Tibial nerve (tissue), 4 donors: ENCODE data around the gene REN. TPM values are rescaled to one million over a fixed set of nuclear protein-coding genes. Genes with fewer than 3 reads are reported as not detected.
A peak's percentile ranks its signal among the peaks of the same experiment; 100 is the strongest.

Experiments used
- DNase-seq, 2 donors: peaks; one replicate each; pipeline ENCODE4 v3.0.0-alpha.2; 2019; ENCODE audit warnings: low spot score in 2 of 2
- H3K27ac ChIP-seq, 4 donors: fragments of 200-600 bp; sonication (generic) in 3 of 4; one replicate each; pipeline ENCODE4 v1.5.1; 2017 to 2019; ENCODE audit warnings: mild to moderate bottlenecking in 1 of 4
- H3K27me3 ChIP-seq, 2 donors: fragments of 200-600 bp; sonication (generic) in 1 of 2; one replicate each; pipeline versions ENCODE4 v1.5.1 to v1.6.0; 2017 to 2019
- H3K36me3 ChIP-seq, 3 donors: fragments of 200-600 bp; sonication (generic); one replicate each; pipeline ENCODE4 v1.5.1; 2018 to 2019
- H3K4me1 ChIP-seq, 4 donors: fragments of 200-600 bp; sonication (generic) in 3 of 4; one replicate each; pipeline ENCODE4 v1.5.1; 2017 to 2019
- H3K4me3 ChIP-seq, 4 donors: fragments of 200-600 bp; sonication (generic) in 3 of 4; one replicate each; pipeline ENCODE4 v1.5.1; 2017 to 2019; ENCODE audit warnings: mild to moderate bottlenecking in 1 of 4, moderate library complexity in 1 of 4
- H3K9me3 ChIP-seq, 4 donors: fragments of 200-600 bp; sonication (generic) in 3 of 4; one replicate each; pipeline ENCODE4 v1.5.1; 2017 to 2019
- EP300 ChIP-seq, 2 donors: sonication (generic); formaldehyde crosslinking; IDR thresholded peaks; one replicate each; pipeline ENCODE4 v1.6.1; 2017; ENCODE audit warnings: antibody characterized with exemption in 2 of 2, mild to moderate bottlenecking in 1 of 2
- POLR2A ChIP-seq, 2 donors: fragments of 450-650 bp; IDR thresholded peaks; one replicate each; pipeline ENCODE4 v1.6.1; 2017; ENCODE audit warnings: antibody characterized with exemption in 2 of 2, mild to moderate bottlenecking in 2 of 2, moderate library complexity in 2 of 2
- WGBS, 2 donors: methylation state at CpG; one replicate each; pipeline ENCODE4 v1.1.5; 2018; 5-methylcytosine and 5-hydroxymethylcytosine counted together
- total RNA-seq, 4 donors: library from RNA; depleted of rRNA; stranded (reverse); fragments of >200 nt; gene quantifications; one replicate each; pipeline ENCODE4 v1.1.0, GENCODE V29; 2016
- TF ChIP-seq, protein P1 (sequence below), 5 experiments: fragments of 200-600 bp in 3 of 5; fragments of 450-650 bp in 2 of 5; sonication (generic) in 3 of 5; IDR thresholded peaks; one replicate each; pipeline ENCODE4 v1.5.1; 2016 to 2019; ENCODE audit warnings: antibody characterized with exemption in 5 of 5, mild to moderate bottlenecking in 3 of 5, moderate library complexity in 2 of 5

Gene REN
- total RNA-seq, 4 donors from 2014 or later: not detected

GRCh38 chr1:204155881-204156280 is 10.3 kb downstream of the REN start:
- TF ChIP-seq, protein P1, sequence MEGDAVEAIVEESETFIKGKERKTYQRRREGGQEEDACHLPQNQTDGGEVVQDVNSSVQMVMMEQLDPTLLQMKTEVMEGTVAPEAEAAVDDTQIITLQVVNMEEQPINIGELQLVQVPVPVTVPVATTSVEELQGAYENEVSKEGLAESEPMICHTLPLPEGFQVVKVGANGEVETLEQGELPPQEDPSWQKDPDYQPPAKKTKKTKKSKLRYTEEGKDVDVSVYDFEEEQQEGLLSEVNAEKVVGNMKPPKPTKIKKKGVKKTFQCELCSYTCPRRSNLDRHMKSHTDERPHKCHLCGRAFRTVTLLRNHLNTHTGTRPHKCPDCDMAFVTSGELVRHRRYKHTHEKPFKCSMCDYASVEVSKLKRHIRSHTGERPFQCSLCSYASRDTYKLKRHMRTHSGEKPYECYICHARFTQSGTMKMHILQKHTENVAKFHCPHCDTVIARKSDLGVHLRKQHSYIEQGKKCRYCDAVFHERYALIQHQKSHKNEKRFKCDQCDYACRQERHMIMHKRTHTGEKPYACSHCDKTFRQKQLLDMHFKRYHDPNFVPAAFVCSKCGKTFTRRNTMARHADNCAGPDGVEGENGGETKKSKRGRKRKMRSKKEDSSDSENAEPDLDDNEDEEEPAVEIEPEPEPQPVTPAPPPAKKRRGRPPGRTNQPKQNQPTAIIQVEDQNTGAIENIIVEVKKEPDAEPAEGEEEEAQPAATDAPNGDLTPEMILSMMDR (IDR thresholded peaks at IDR 0.05): no peak
- TF ChIP-seq EP300 (IDR thresholded peaks at IDR 0.05) (no peak), POLR2A (IDR thresholded peaks at IDR 0.05) (no peak)
- Histone ChIP-seq H3K36me3 (no peaks in the 10 kb centered on the region), H3K4me1 (peaks cover 0 to 19% (median 5%) of the 10 kb centered on the region in 4 donors), H3K27me3 (peaks cover 0 to 2% of the 10 kb centered on the region in 2 donors), H3K9me3 (no peaks in the 10 kb centered on the region), H3K27ac (no peak overlapping the region), H3K4me3 (no peak overlapping the region)
- DNase-seq: no peak
- WGBS, 2 donors: 90 to 93% methylated on average over 8 to 10 of the region's 10 CpGs

DNA sequence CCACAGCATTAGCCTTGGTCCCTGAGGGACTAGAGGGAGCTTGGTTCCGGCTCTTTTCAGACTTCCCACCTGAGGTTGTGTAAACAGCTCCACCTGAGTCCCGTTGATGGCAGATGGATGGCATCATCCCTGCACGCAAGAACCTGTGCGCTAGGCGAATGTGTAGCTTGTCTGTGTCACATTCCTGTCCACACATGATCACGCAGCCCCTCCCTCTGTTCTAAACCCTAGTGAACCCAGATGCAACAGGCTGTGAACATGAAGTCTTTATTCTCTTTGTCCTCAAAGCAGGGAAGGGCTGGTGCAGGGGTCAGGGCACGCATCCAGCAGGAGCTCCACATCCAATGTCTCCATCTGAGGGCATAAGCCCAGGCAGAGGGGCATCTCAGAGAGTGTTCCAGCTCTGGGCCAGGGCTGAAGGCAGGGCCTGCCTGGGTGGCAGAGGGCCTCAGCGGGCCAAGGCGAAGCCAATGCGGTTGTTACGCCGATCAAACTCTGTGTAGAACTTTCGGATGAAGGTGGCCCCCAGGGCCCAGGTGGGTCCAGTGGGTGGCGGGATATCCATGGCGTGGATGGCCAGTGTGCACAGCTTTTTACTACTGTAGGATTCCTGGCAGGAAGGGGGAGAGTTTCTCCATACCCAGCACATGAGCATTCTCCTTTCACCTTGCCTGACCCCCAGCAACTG is 11.4 kb downstream of the REN start:
- no peaks in the 10 kb centered on the region for H3K27me3 ChIP-seq
- no peak for DNase-seq
- 87 to 92% methylated on average over 15 of the region's 15 CpGs for WGBS, 2 donors

GRCh38 chr1:204153667-204154066 is 12.5 kb downstream of the REN start:
- no peaks in the 10 kb centered on the region for H3K36me3 ChIP-seq
- H3K27me3 ChIP-seq: no peaks in the 10 kb centered on the region
- no peak overlapping the region for H3K4me3 ChIP-seq
- TF ChIP-seq, protein P1 (IDR thresholded peaks at IDR 0.05): no peak
- no peak for TF ChIP-seq EP300 (IDR thresholded peaks at IDR 0.05)
- TF ChIP-seq POLR2A (IDR thresholded peaks at IDR 0.05): no peak
- 91 to 96% methylated on average over 5 of the region's 5 CpGs for WGBS, 2 donors
- H3K27ac ChIP-seq: no peak overlapping the region
- no peaks in the 10 kb centered on the region for H3K9me3 ChIP-seq
- no peak for DNase-seq
- peaks cover 0 to 41% (median 5%) of the 10 kb centered on the region in 4 donors for H3K4me1 ChIP-seq

More for the DNA sequence above, 11.4 kb downstream of the REN start:
- Histone ChIP-seq H3K4me1 (peaks cover 0 to 30% (median 5%) of the 10 kb centered on the region in 4 donors), H3K4me3 (no peak overlapping the region), H3K36me3 (no peaks in the 10 kb centered on the region), H3K27ac (no peak overlapping the region), H3K9me3 (no peaks in the 10 kb centered on the region)
- TF ChIP-seq POLR2A (IDR thresholded peaks at IDR 0.05) (no peak), EP300 (IDR thresholded peaks at IDR 0.05) (no peak)
- TF ChIP-seq, protein P1 (IDR thresholded peaks at IDR 0.05): no peak

DNA sequence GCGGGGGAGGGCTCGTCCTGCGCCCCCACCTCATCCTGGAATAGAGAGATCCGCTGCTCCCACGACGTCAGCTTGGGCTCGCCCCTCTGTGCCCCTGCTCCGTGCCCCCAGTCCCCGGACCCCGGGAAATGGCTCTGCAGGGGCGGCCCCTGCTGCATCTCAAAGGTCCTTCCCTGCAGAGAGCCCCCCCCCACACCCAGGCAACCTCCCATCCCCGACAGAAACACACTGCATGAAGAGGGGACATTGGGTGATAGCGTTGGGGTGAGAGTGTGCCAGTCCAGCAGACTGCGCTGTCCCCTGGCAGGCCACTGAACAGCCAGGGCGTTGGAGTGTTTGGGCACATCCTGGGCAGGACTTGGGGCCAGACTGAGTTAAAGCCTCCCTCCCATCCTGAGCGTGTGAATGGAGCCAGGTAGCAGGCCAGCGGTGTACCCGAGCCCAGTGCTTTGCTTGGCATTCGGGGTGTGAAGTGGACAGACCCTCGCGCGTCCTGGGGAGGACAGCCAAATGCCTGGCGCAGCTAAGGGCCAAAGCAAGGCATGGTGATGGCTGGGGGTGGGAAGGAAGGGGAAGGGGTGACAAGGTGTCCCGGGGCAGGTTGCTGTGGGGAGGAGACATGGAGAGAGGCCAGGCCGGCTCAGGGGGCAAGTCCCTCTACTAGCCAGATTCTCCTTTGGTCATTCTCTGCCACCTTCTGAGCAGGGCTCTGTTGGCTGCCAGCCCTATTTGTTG is 13.7 kb downstream of the REN start:
- no peaks in the 10 kb centered on the region for H3K36me3 ChIP-seq
- 43 to 51% methylated on average over 11 to 16 of the region's 25 CpGs for whole genome bisulfite sequencing, 2 donors
- H3K4me1 ChIP-seq: peaks cover 0 to 53% (median 5%) of the 10 kb centered on the region in 4 donors
- no peaks in the 10 kb centered on the region for H3K27me3 ChIP-seq
- TF ChIP-seq POLR2A (IDR thresholded peaks at IDR 0.05) (no peak), EP300 (IDR thresholded peaks at IDR 0.05) (no peak)
- TF ChIP-seq, protein P1 (IDR thresholded peaks at IDR 0.05): no peak
- H3K4me3 ChIP-seq: peak overlapping the region; percentile 70 to 80 (median 73)
- peak overlapping the region; percentile 78 to 96 (median 88) for H3K27ac ChIP-seq
- no peaks in the 10 kb centered on the region for H3K9me3 ChIP-seq
- DNase-seq: peak in 1 of 2 donors; percentile 18
